HG03060 (cell line): ENCODE data around the gene PNLIP.

Source experiments
- ATAC-seq: cut with Tn5 transposase; IDR thresholded peaks from one replicate; pipeline ENCODE4 v1.9.1; 2021; ENCODE audit warnings: low read depth, moderate number of reproducible peaks; ENCODE audit not compliant: unreplicated experiment

The PNLIP gene

GRCh38 chr10:116567335-116567734 lies 21.6 kb downstream of the PNLIP start:
- ATAC-seq: no peak

DNA sequence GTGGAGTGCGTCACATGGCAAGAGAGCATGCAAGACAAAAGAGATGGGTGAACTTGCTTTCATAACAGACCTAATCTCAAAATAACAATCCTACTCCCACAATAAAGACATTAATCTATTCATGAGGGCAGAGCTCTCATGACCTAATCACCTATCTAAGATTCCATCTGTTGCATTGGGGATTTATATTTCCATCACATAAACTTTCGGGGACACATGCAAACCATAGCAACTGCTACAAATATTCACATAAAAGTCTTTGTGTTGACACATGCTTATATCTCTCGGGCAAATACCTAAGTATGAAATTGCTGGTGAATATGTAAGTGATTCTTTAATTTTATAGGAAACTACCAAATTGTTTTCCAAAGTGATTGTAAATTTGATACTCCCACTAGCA lies 29.1 kb downstream of the PNLIP start:
- no peak for ATAC-seq

DNA sequence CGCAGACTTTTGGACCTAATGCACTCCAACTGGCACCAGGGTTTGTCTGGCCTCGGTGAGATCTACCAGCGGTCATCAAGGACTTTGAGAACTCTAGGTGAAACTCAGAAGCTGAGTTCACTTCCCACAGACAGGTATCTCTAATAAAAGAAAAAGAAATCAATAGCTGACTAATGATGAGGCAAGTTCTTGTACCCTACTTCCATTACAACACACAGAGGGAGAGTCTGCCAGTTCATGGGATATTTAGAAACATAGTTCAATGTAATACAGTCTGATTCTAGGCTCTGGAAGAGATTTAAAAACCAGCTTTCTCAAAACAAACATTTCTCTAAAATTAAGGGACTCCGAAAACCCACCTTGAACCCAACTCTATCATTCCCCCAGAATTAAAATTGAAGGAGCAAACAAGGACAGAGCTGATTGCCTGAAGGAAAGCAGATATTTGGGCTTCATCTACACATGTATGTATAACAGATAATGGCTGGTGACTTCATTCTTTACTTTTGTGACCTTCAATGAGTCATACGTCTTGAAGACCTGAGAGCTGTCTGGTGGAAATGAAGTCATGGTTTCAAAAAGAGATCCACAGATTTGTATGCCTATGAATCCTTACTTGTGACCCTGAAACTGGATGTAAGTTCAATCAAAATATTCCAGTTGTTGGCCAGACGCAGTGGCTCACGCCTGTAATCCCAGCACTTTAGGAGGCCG lies 42.3 kb downstream of the PNLIP start:
- no peak for ATAC-seq

GRCh38 chr10:116588995-116589394 lies 43.3 kb downstream of the PNLIP start:
- ATAC-seq: no peak

DNA sequence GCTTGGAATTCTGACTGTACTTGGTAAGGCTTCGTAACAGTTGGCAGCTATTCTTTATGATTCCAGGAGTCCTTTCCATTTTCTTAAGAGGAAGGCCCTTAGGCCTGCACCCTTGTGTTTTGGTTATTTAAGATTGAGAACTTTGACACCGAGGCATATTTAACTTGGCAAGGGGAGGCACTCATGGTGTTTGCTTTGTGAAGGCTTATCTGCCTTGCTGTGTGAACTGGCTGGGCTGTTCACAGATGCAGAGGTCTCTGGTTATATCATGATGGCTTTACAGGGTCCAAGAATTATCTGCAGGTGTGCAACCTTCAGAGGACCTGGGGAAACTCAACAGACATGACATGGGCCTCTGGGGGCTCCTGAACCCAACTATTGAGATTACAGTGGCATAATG lies 44.2 kb downstream of the PNLIP start:
- ATAC-seq: no peak

DNA sequence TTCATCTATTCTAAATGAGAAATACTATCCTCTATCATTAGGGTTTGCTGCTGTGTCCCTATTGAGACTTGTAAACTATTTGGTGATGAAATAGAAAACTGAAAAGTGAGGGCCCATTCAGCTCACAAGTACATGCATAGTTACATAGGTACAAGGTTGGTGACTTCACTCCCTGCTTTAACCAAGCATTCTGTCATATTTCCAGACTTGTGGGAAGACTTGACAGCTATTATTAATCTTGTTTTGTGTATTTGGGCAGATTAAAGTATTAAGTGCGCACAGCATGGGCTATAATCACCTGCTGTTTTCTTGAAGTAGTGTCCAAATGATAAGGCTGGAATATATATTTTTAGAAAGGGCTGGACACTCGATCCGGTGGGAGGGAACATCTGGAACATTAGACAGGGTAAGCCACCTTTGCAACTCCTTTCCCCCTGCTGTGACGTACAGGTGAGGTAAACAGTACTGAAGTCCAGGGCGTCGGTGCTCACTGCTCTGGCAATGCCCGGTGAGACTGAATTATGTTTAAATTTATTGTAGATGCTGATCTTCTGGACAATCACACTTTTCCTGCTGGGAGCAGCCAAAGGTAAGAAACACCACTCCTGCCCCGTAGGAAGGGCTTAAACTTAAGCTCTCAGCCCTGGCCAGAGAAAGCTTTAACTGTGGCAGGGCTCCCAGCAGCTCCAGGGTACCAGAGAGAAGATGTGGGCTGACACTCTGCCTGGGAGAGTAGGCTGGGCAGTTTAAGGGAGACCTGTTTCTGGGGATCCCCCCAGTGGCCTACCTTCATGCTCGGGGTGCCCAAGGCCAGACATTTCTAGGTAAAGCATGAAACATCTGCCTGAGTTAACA lies 45.1 kb downstream of the PNLIP start, which contains the start of gene PNLIPRP1:
PNLIPRP1 (plus strand) TSS at position 370 of the 855 bp plus-strand sequence; CDS start at position 541, 171 bp downstream.
- ATAC-seq: no peak

- ATAC-seq: no peak
Observed at GRCh38 chr10:116593139-116593740, 47.5 kb downstream of the PNLIP start.

- ATAC-seq: no peak
Observed at GRCh38 chr10:116594525-116595035, 48.8 kb downstream of the PNLIP start.

DNA sequence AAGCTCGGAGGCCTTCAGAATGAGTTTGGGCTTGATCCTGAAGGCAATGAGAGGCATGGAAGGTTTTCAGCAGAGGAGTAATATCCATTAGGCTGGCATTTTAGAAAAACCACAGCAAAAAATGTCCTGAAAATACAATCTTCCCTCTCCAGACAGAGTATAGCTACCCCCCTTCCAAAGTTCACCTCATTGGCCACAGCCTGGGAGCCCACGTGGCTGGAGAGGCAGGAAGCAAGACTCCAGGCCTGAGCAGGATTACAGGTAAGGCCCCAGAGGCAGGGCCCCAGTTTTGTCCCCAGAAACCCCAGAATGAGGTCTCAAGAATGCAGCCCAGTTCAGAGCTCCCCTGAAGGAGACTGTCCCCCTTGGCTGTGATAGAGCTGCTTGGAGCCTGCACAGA lies 50.3 kb downstream of the PNLIP start:
- ATAC-seq: no peak

GRCh38 chr10:116597543-116597942 lies 51.8 kb downstream of the PNLIP start:
- no peak for ATAC-seq

GRCh38 chr10:116598329-116598728 lies 52.6 kb downstream of the PNLIP start:
- no peak for ATAC-seq

DNA sequence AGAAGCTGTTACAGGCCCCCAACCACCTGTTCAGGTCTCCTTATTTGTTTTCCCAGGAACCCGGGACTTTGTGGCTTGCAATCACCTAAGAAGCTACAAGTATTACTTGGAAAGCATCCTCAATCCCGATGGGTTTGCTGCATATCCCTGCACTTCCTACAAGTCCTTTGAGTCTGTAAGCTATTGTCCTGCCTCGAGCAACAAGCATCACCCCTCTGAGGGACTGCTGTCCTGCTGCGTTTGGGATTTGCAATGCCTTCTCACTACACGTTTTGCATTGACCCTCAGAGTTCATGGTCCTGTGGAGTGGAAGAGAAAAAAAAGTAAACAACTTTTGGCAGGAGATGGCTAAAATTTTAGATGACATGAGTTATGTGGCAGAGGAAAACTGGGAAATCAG lies 54.3 kb downstream of the PNLIP start:
- no peak for ATAC-seq

GRCh38 chr10:116602648-116603400 lies 57.1 kb downstream of the PNLIP start:
- no peak for ATAC-seq

- no peak for ATAC-seq
Observed at GRCh38 chr10:116606061-116606483, 60.3 kb downstream of the PNLIP start.

DNA sequence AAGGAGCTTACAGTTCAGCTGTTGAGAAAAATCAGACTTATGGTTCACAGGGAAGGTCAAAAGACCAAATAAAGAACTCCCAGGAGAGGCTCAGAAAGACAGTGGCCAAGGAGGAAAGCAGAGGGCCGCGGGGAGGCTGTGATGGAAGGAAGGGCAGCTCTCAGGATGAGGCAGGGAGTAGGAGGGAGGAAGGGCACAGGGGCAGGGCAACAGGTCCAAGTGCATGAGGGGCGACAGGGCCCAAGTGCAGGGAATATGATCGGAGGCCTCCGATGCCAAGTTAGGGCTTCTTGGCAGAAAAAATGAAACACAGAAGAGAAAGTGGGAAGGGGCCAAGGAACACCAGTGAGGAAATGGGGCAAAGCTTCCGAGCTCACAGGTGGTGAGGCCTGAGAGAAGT lies 61.6 kb downstream of the PNLIP start:
- no peak for ATAC-seq

DNA sequence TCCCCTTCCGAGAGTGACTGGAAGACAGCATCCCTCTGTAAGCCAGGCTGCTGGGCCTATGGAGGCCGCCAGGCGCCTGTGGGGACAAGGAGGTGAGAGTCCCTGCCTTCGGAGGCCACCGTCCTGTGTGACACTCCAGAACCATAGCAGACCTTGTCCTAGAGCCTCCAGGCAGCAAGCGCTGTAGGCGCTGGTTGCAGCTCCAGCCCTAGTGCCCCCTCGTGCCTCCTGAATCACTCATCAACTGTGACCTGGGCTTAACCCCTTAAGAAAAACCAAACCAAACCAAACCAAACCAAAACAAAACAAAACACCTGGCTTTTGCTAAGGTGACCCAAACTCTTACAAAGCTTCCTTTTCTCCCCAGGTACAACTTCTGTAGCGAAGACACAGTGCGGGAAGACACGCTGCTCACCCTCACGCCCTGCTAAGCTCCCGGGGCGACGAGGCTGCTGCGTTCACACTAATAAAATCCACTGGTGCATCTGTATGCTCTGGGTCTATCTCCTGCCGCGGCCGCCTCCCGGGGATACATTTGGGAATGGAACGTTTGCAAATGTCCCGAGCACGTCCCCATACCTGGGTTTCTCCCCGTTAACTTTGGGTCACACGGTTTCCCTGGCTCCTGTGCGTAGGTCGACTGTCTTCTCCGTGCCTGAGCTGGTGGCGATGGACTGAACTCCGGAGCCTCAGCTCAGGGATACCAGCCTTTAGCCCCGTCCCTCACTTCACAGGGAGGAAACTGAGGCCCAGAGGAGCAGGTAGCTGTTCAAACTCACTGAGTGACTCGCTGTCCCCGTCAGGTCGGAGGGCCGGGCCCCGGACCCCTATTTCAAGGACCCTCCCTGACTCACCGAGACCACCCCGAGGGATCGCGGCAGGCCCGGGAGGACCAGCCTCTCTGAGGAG lies 63.2 kb downstream of the PNLIP start:
- no peak for ATAC-seq

- no peak for ATAC-seq
Observed at GRCh38 chr10:116610443-116611152, 64.9 kb downstream of the PNLIP start.

DNA sequence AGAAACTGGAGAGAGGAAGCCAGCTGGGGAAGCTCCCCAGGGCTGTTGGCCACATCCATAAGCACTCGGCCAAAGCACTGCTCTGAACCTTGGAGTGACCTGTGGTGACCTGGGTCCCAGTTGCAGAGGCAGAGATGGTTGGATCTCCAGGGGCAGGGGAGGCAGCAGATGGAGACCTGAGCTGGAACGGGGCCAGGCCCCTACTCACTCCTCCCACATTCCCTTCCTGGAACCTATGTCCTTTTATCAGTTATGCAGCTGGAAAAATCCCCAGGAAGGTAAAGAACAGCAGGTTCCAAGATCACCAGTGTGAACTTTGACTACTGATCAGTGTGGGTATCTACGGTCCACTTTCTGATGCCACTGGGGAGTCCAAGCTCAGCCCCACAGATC lies 65.4 kb downstream of the PNLIP start:
- ATAC-seq: no peak
